ENCODE results near the gene SARNP.

GRCh38 chr12:55861396-55861795 is 43.9 kb upstream of the SARNP start:
- no peak for TF ChIP-seq NFIC (IDR thresholded peaks at IDR 0.05)
- TF ChIP-seq YY1 (IDR thresholded peaks at IDR 0.05; ENCODE audit: low read depth) = no peak
- TF ChIP-seq TAF1 (IDR thresholded peaks at IDR 0.05; ENCODE audit: low read depth) = no peak

Data from Ishikawa (cell line).